ENCODE results near the gene MIA.
A peak's percentile ranks its signal among the peaks of the same experiment; 100 is the strongest.
"Not testable (repeated sequence)": the region's sequence is repeated elsewhere in the genome, so short reads cannot be mapped to it uniquely, and the experiment has no call there.

The MIA gene

GRCh38 chr19:40804783-40805242 is 29.5 kb downstream of the MIA start:
- DNase-seq: no peak

DNA sequence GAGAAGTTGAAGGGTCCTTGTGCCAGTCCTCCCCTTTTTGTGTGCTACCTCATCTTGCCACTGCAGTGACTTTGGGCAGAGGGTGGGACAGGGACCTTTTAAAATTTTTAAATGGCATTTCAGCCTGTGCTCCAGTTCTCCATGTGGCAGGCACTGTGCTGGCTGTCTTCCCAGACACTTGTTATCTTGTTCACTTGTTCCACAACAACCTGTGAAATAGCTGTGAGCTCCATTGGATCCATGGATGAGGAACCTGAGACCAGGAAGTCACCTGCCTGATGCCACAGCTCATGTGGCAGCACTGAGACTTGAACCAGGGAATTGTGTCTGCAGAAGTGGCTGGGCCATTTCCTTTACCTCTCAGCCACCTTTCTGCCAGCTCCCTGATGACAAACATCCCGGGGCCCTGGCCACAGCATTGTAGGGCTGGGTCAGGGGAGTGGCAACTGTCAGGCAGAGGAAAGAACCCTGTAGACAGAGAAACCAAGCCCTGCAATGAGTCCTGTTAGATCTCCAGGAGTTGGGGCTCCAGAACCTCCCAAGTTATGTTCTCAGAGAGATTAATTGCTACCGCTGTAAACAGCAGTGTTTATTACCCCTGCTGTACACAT is 30.0 kb downstream of the MIA start:
- no peak for DNase-seq

DNA sequence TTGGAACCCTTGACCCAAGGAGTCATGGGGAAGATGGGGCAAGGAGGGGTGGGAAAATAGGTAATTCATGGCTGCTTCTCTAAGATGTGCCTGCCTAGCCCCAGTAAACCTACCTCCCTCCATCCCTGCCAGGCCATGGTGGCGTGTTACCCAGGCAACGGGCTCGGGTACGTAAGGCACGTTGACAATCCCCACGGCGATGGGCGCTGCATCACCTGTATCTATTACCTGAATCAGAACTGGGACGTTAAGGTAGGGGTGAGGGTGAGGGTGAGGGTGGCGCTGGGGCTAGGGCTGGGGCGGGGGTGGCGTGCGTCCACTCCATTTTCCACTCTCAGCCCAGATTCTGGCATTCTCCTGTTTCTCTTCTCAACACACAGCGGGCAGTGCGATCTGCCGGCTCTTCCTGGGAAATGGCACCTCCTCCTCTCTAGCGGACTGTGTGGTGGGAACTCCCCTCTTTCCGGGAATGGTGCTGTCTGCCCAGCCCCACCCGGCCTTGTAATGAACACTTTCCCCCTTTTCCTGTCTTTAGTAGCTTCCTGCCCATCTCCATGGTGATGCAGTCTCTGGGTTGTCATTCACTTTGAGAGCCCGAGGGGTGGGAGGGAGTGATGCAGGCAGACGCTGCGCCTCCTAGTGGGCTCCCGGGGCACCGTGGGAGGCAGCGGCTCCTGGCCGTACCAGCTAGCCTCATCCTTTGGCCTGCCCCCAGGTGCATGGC is 31.3 kb downstream of the MIA start:
- peak; percentile 72 for DNase-seq

GRCh38 chr19:40807147-40808020 is 32.1 kb downstream of the MIA start:
- DNase-seq: no peak

GRCh38 chr19:40808021-40808325 is 32.7 kb downstream of the MIA start:
- no peak for DNase-seq

GRCh38 chr19:40808497-40808896 is 33.2 kb downstream of the MIA start:
- no peak for DNase-seq

GRCh38 chr19:40809358-40810086 is 34.2 kb downstream of the MIA start:
- no peak for DNase-seq

DNA sequence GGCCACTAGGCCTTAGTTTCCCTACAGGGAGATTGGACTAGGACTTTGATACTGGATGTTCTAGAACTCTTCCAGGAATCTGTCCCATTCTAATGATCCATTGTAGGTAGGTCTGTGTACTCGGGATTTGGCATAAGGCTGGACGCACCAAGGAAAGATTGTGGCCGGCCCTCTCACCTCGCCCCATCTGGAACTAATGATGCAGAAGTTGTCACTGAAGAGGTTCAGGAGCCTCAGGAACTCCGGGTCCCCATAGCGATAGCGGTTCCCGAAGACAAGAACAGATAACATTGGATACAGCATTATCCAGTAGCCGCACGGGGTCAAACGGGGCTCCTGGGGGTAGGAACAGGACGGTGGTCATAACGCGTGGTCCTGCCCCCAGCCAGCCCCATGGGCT is 34.8 kb downstream of the MIA start:
- no peak for DNase-seq

- peak; percentile 27 for DNase-seq
These were observed 35.5 kb downstream of the MIA start for GRCh38 chr19:40810649-40811408.

DNA sequence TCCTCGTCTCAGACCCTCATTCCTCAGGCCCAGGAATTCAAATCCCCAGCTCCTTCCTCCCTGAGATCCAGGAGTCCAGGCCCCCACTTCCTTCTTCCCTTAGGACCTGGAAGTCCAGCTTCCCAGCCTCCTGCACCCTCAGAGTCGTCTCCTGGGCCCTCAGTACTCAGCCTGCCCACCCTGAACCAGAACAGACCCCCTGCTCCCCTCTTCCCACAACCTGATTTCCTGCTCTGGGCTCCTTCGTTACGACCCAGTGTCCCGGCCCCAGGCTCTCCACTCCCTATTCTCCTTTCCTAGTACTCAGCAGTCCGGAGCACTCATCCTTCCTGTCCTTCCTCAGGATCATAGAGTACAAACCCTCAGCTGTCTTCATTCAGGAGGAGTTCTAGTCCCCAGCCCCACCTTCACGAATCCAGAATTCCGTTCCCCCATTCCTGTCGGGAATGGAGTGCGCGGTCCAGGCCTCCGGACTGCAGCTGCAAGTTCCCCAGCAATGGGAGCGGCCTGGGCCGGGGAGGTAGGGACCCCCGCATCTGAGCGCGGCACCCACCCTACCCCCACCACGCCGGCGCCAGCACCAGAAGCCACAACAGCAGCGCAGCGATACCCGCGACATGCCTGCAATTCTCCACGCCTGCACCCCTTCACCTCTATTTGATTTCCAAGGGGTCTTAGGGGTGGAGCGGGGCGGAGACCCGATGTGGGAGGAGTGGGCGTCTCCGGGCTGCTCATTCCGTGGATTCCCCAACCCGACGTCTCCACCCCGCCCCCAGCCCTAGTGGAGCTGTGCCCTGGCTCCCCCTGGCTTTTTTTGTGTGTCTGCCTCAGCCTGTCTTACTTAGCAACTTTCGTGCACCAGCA is 36.4 kb downstream of the MIA start:
- no peak for DNase-seq

DNA sequence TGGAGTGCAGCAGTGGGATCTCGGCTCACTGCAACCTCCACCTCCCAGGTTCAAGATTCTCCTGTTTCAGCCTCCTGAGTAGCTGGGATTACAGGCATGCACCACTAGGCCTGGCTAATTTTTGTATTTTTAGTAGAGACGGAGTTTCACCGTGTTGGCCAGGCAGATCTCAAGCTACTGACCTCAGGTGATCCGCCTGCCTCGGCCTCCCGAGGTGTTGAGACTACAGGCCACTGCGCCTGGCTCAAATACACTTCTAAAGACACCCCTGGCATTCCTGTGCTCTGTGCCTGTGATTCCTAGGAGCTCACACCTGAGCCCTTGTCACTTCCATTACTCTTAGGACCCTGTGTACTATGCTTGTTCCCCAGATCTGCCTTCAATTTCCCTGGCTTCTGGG is 37.2 kb downstream of the MIA start:
- DNase-seq: not testable (repeated sequence)

DNA sequence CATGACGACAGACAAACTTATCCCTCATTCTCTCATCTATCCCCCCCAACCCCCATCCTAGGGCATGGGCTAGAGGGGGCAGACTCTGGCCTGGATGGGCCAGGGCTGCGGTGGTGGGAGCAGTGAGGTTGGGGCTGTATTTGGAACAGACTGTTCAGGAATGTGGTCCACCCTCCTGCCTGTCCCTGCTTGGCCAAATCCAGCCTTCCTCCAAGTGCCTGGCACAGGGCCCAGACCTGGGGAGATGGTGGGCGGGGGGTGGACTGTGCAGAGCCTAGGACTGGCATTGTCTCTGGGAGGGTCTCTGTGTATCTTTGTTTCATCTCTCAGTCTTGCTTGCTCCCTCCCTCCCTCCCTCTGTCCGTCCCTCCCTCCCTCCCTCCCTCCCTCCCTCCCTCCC is 37.9 kb downstream of the MIA start:
- DNase-seq: no peak

DNA sequence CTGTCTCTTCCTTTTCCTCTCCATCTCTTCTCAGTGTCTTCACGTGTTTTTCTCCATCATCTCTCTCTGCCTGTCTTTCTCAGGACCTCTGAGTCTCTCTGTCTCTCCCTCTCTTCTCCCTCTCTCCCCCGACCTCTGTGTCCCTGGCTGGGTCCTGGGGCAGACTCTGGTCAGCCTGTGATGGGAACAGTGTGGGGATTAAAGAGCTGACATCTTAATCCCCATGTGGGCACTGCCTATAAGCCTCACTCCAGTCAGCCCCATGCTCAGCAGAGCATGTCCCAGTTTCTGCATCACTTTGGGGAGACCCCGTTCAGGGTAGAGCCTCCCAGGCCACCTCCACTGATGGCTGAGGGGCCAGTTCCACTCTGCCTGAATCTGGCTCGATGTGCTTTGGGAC is 39.9 kb downstream of the MIA start:
- DNase-seq: no peak

DNA sequence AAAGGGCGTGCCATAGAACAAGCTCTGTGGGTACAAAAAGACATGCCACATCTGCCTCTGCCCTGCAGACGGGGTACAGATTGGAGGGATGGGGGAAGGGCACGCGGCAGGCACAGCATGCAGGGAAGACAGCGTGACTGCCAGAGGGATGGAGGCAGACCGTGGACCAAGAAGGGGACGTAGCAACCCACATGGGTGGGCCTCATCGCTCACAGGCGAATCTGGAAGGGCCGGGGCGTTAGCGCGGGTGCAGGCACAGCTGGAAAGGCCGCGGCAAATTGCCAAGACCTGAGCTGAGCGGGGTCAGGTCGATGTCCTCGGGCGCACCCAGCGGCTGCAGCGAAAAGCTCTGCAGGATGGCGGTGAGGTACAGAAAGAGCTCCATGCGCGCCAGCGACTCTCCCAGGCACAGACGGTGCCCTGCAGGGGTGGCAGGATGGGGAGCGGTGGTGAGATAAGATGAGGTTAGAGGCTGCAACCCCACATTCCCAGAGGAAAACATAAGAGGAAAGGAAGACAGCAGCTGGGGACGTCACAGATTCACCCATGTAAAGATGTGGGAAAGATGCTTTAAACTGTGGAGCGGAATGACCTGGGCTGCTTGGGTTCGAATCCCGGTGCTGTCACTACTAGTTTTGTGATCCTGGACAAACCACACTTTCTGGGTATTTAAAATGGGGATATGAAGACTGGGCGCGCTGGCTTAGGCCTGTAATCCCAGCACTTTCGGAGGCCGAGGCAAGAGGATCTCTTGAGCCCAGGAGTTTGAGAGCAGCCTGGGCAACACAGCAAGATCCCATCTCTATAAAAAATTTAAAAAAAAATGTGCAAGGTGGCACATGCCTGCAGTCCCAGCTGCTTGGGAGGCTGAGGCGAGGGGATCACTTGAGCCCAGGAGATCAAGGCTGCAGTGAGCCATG is 43.4 kb downstream of the MIA start:
- DNase-seq: peak; percentile 77

- peak; percentile 45 for DNase-seq
These were observed 44.3 kb downstream of the MIA start for GRCh38 chr19:40819479-40820234.

DNA sequence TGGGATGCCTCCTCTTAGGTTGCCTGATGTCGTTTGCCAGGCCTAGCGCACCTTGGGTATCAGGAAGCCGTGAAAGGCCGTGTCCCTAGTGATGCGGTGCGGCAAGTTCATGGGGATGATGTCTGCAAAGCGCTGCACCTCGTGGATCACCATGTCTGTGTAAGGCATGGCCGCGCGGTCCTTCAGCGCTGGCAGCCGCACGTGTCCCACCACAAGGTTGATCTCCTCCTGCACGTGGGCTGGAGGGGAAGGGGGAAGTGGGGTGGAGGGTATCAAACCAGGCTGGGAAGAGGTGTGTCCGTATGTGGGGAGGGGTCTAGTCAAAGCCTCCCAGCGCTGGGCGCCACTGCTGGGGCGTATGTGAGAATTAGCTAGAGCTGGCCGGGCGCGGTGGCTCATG is 46.8 kb downstream of the MIA start:
- no peak for DNase-seq

DNA sequence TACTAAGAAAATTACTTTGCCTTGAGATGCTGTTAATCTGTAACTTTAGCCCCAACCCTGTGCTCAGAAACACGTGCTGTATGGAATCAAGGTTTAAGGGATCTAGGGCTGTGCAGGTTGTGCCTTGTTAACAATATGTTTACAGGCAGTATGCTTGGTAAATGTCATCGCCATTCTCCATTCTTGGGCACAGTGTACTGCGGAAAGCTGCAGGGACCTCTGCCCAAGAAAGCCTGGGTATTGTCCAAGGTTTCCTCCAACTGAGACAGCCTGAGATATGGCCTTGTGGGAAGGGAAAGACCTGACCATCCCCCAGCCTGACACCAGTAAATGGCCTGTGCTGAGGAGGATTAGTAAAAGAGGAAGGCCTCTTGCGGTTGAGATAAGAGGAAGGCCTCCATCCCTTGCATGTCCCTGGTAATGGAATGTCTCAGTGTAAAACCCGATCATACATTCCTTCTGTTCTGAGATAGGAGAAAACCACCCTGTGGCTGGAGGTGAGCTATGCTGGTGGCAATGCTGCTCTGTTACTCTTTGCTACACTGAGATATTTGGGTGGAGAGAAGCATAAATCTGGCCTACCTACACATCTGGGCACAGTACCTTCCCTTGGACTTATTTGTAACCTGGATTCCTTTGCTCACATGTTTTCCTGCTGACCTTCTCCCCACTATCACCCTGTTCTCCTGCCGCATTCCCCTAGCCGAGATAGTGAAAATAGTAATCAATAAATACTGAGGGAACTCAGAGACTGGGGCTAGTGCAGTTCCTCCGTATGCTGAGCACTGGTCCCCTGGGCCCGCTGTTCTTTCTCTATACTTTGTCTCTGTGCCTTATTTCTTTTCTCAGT is 47.6 kb downstream of the MIA start:
- DNase-seq: not testable (repeated sequence)

DNA sequence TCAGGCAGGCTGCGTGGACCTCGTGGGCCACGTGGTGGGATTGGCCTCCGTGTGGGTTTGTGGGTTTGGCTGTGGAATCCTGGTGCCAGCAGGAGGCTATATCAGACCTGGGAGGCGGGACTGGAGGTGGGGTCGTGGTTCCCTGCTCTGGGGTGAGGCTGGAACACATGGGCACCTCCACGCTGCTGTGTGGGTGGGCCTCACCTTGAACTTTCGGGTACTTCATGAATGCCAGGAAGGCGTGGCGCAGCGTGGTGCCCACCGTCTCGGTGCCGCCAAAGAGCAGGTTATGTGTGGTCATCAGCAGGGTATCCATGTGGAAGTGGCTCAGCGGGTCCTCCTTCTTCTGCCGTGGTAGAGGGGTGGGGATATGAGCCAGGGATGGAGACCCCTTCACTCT is 49.6 kb downstream of the MIA start:
- DNase-seq: not testable (repeated sequence)

Measured in stimulated activated naive CD4-positive, alpha-beta T cell treated with Interleukin-2 at 50 U/mL for 16 hours (primary cell).